Measurements from ENCODE around the gene APOL4.

DNA sequence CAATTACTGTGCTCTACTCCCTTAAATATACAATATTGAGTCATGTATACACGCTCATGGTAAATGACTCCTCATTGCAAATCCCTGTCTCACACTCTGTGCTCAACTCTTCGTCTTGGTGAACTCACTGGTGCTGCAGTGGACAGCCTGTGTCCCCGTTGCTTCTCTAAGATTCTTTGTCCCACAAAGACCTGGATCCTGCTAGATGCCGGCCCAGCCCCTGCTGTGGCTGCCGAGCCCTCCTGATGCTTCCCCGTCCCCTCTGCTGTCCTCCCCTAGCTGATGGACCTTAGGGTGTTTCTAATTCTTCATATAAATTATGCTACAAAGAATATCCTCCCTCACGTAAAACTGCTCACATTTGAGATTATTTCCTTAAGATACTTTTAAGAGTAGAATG is 32.2 kb upstream of the APOL4 start:
- TF ChIP-seq, protein P1, sequence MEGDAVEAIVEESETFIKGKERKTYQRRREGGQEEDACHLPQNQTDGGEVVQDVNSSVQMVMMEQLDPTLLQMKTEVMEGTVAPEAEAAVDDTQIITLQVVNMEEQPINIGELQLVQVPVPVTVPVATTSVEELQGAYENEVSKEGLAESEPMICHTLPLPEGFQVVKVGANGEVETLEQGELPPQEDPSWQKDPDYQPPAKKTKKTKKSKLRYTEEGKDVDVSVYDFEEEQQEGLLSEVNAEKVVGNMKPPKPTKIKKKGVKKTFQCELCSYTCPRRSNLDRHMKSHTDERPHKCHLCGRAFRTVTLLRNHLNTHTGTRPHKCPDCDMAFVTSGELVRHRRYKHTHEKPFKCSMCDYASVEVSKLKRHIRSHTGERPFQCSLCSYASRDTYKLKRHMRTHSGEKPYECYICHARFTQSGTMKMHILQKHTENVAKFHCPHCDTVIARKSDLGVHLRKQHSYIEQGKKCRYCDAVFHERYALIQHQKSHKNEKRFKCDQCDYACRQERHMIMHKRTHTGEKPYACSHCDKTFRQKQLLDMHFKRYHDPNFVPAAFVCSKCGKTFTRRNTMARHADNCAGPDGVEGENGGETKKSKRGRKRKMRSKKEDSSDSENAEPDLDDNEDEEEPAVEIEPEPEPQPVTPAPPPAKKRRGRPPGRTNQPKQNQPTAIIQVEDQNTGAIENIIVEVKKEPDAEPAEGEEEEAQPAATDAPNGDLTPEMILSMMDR (IDR thresholded peaks at IDR 0.05) = no peak
- no peak for TF ChIP-seq POLR2A (IDR thresholded peaks at IDR 0.05)
